ENCODE measurements around the gene CCNQ.

DNA sequence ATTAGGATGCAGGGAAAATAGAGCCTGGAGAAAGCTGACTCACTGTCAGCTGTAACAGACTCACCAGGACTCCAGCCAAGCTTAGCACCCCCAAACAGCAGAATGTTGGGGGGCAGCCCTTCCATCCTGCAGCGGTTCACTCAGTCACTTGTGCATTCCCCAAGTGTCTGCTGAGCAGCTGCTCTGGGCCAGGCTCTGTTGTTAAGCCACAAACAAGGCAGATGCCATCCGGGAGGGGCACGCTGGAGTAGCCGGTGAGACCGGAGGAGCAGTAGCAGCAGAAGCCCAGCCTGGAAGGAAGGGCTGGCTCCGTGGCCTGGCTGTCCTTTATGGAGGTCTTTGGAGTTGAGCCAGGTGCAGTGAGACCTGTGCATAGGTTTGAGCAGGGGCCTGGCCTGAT lies 22.0 kb downstream of the CCNQ start:
- TF ChIP-seq ZNF239 (tag by site-specific recombination; IDR thresholded peaks at IDR 0.05) (no peak), YY1 (tag by site-specific recombination; IDR thresholded peaks at IDR 0.05) (no peak), ZNF423 (tag by site-specific recombination; IDR thresholded peaks at IDR 0.05) (no peak), ZFHX2 (tag by site-specific recombination; conservative IDR thresholded peaks at IDR 0.05) (no peak), ZNF549 (tag by site-specific recombination; IDR thresholded peaks at IDR 0.05) (no peak)
- TF ChIP-seq, protein P1, sequence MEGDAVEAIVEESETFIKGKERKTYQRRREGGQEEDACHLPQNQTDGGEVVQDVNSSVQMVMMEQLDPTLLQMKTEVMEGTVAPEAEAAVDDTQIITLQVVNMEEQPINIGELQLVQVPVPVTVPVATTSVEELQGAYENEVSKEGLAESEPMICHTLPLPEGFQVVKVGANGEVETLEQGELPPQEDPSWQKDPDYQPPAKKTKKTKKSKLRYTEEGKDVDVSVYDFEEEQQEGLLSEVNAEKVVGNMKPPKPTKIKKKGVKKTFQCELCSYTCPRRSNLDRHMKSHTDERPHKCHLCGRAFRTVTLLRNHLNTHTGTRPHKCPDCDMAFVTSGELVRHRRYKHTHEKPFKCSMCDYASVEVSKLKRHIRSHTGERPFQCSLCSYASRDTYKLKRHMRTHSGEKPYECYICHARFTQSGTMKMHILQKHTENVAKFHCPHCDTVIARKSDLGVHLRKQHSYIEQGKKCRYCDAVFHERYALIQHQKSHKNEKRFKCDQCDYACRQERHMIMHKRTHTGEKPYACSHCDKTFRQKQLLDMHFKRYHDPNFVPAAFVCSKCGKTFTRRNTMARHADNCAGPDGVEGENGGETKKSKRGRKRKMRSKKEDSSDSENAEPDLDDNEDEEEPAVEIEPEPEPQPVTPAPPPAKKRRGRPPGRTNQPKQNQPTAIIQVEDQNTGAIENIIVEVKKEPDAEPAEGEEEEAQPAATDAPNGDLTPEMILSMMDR (tag by site-specific recombination; IDR thresholded peaks at IDR 0.05): no peak
- TF ChIP-seq, protein P2, sequence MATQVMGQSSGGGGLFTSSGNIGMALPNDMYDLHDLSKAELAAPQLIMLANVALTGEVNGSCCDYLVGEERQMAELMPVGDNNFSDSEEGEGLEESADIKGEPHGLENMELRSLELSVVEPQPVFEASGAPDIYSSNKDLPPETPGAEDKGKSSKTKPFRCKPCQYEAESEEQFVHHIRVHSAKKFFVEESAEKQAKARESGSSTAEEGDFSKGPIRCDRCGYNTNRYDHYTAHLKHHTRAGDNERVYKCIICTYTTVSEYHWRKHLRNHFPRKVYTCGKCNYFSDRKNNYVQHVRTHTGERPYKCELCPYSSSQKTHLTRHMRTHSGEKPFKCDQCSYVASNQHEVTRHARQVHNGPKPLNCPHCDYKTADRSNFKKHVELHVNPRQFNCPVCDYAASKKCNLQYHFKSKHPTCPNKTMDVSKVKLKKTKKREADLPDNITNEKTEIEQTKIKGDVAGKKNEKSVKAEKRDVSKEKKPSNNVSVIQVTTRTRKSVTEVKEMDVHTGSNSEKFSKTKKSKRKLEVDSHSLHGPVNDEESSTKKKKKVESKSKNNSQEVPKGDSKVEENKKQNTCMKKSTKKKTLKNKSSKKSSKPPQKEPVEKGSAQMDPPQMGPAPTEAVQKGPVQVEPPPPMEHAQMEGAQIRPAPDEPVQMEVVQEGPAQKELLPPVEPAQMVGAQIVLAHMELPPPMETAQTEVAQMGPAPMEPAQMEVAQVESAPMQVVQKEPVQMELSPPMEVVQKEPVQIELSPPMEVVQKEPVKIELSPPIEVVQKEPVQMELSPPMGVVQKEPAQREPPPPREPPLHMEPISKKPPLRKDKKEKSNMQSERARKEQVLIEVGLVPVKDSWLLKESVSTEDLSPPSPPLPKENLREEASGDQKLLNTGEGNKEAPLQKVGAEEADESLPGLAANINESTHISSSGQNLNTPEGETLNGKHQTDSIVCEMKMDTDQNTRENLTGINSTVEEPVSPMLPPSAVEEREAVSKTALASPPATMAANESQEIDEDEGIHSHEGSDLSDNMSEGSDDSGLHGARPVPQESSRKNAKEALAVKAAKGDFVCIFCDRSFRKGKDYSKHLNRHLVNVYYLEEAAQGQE (tag by site-specific recombination; IDR thresholded peaks at IDR 0.05): no peak
